CD14-positive monocyte (primary cell): Measurements from ENCODE around the gene NAE1. TPM values are rescaled to one million over a fixed set of nuclear protein-coding genes. Genes with fewer than 3 reads are reported as not detected.

Experiments used
- DNase-seq, 3 donors: peaks; one replicate each; pipeline ENCODE4 v3.0.0-alpha.2; 2011 to 2022
- H2AFZ ChIP-seq: 2 replicates; pipeline ENCODE4 v1.6.0; 2012; ENCODE audit warnings: mild to moderate bottlenecking, low read depth, low read length, inconsistent platforms; ENCODE audit not compliant: insufficient read depth, poor library complexity, severe bottlenecking
- H3K27ac ChIP-seq, 2 donors: 1 replicate in 1 of 2; 2 replicates in 1 of 2; pipeline ENCODE4 v1.5.1; 2012 to 2013; ENCODE audit warnings: low read length in 2 of 2, control low read depth in 1 of 2, inconsistent platforms in 1 of 2, low read depth in 1 of 2, mild to moderate bottlenecking in 1 of 2
- H3K27me3 ChIP-seq, 2 donors: one replicate each; pipeline versions ENCODE4 v1.6.0 to v1.6.1; 2011 to 2013; ENCODE audit warnings: low read length in 2 of 2; ENCODE audit not compliant: control insufficient read depth in 2 of 2, insufficient read depth in 2 of 2
- H3K36me3 ChIP-seq, 2 donors: replicated peaks in 1 of 2; 1 replicate in 1 of 2; 2 replicates in 1 of 2; pipeline versions ENCODE4 v1.5.1 to v1.6.1; 2012 to 2013; ENCODE audit warnings: low read length in 2 of 2, control low read depth in 1 of 2, inconsistent platforms in 1 of 2, mild to moderate bottlenecking in 1 of 2; ENCODE audit not compliant: insufficient read depth in 2 of 2, control insufficient read depth in 1 of 2
- H3K4me1 ChIP-seq, 2 donors: 1 replicate in 1 of 2; 2 replicates in 1 of 2; pipeline versions ENCODE4 v1.5.1 to v1.6.1; 2012 to 2013; ENCODE audit warnings: low read length in 2 of 2, control low read depth in 1 of 2, inconsistent platforms in 1 of 2, mild to moderate bottlenecking in 1 of 2, moderate library complexity in 1 of 2; ENCODE audit not compliant: insufficient read depth in 2 of 2, control insufficient read depth in 1 of 2
- H3K4me2 ChIP-seq: replicated peaks from 2 replicates; pipeline ENCODE3; 2012; ENCODE audit warnings: low read length, moderate library complexity, mild to moderate bottlenecking; ENCODE audit not compliant: poor library complexity, severe bottlenecking; ENCODE audit errors: extremely low read depth
- H3K4me3 ChIP-seq, 3 experiments: fragments of 200-600 bp in 1 of 3; sonication (generic) in 1 of 3; replicated peaks in 1 of 3; 1 replicate in 2 of 3; 2 replicates in 1 of 3; pipeline ENCODE4 v1.5.1; 2011 to 2013; ENCODE audit warnings: low read length in 3 of 3, mild to moderate bottlenecking in 3 of 3, control low read depth in 2 of 3, low read depth in 2 of 3, inconsistent platforms in 1 of 3, moderate library complexity in 1 of 3
- H3K79me2 ChIP-seq: 2 replicates; pipeline ENCODE4 v1.6.0; 2012; ENCODE audit warnings: mild to moderate bottlenecking, control low read depth, inconsistent platforms, low read length, moderate library complexity; ENCODE audit not compliant: insufficient read depth
- H3K9ac ChIP-seq: 2 replicates; pipeline ENCODE4 v1.6.0; 2017; ENCODE audit warnings: low read length, mild to moderate bottlenecking; ENCODE audit not compliant: insufficient read depth, poor library complexity, severe bottlenecking
- H3K9me3 ChIP-seq, 2 donors: replicated peaks in 1 of 2; 1 replicate in 1 of 2; 2 replicates in 1 of 2; pipeline versions ENCODE4 v1.5.1 to v1.6.1; 2012 to 2013; ENCODE audit warnings: low read length in 2 of 2, control low read depth in 1 of 2; ENCODE audit not compliant: control insufficient read depth in 1 of 2, insufficient read depth in 1 of 2
- H4K20me1 ChIP-seq: 2 replicates; pipeline ENCODE4 v1.6.0; 2012; ENCODE audit warnings: mild to moderate bottlenecking, low read length, control low read depth, moderate library complexity; ENCODE audit not compliant: insufficient read depth
- H3K27ac Mint-ChIP-seq, 7 donors: one replicate each; pipeline ENCODE4 v1.8.0; 2020; ENCODE audit warnings: mild to moderate bottlenecking in 7 of 7, mixed read lengths in 7 of 7, moderate library complexity in 6 of 7, inconsistent platforms in 2 of 7
- H3K27me3 Mint-ChIP-seq, 3 donors: one replicate each; pipeline ENCODE4 v1.8.0; 2021 to 2022; ENCODE audit warnings: low read depth in 3 of 3, mild to moderate bottlenecking in 3 of 3, mixed read lengths in 3 of 3, moderate library complexity in 3 of 3, inconsistent platforms in 1 of 3
- H3K36me3 Mint-ChIP-seq, 2 donors: one replicate each; pipeline ENCODE4 v1.8.0; 2020; ENCODE audit warnings: mixed read lengths in 2 of 2, inconsistent platforms in 1 of 2, mild to moderate bottlenecking in 1 of 2
- H3K4me1 Mint-ChIP-seq: one replicate; pipeline ENCODE4 v1.8.0; 2020; ENCODE audit warnings: mild to moderate bottlenecking, mixed read lengths
- H3K4me3 Mint-ChIP-seq, 2 donors: one replicate each; pipeline ENCODE4 v1.8.0; 2020; ENCODE audit warnings: mild to moderate bottlenecking in 2 of 2, mixed read lengths in 2 of 2, moderate library complexity in 1 of 2
- H3K9me3 Mint-ChIP-seq, 7 donors: one replicate each; pipeline ENCODE4 v1.8.0; 2020 to 2022; ENCODE audit warnings: mixed read lengths in 7 of 7, mild to moderate bottlenecking in 6 of 7, moderate library complexity in 6 of 7, inconsistent platforms in 2 of 7
- CTCF ChIP-seq: fragments of 200-600 bp; IDR thresholded peaks from one replicate; pipeline ENCODE4 v1.8.0; 2022; ENCODE audit warnings: antibody characterized with exemption, mild to moderate bottlenecking
- WGBS: methylation state at CpG from one replicate; pipeline ENCODE4 v1.1.5; 2013; ENCODE audit warnings: missing lambda C conversion rate; ENCODE audit not compliant: insufficient coverage; 5-methylcytosine and 5-hydroxymethylcytosine counted together
- intact Hi-C, 2 donors: fragments of 100-400 bp; cut with micrococcal nuclease; formaldehyde crosslinking; loops; one replicate each; pipeline versions ENCODE4 v1.15.0 to v1.15.1; 2023
- polyA plus RNA-seq, 3 donors: library from polyadenylated mRNA; depleted of rRNA in 1 of 3; unstranded in 2 of 3; stranded (reverse) in 1 of 3; fragments of 300-500 nt in 2 of 3; fragments of >200 nt in 1 of 3; fragmentation: Illumina TruSeq in 2 of 3; gene quantifications; 1 replicate in 2 of 3; 2 replicates in 1 of 3; pipeline ENCODE4 v1.2.3, GENCODE V29; 2012 to 2021

NAE1 gene
- polyA plus RNA-seq, 3 donors = 10.8 to 18.6 (median 16.8) TPM

- H3K9me3 ChIP-seq = no peaks in the 10 kb centered on the region
- H3K4me1 ChIP-seq = no peaks in the 10 kb centered on the region
- H3K4me3 ChIP-seq = no peak overlapping the region
- no peak for DNase-seq
- peaks cover 0 to 2% (median 0%) of the 10 kb centered on the region in 7 donors for H3K9me3 Mint-ChIP-seq
- H3K27ac Mint-ChIP-seq = no peak overlapping the region
- intact Hi-C loops = no loop called here
- H3K27ac ChIP-seq = no peak overlapping the region
- no CpG with 5 or more reads among the region's 2 CpGs for WGBS
- H3K9ac ChIP-seq = no peak overlapping the region
- no peaks in the 10 kb centered on the region for H3K79me2 ChIP-seq
- no peaks in the 10 kb centered on the region for H3K27me3 ChIP-seq
- no peaks in the 10 kb centered on the region for H3K36me3 ChIP-seq
- no peak for TF ChIP-seq CTCF
- H3K4me1 Mint-ChIP-seq = no peaks in the 10 kb centered on the region
- H2AFZ ChIP-seq = no peak overlapping the region
- no peak overlapping the region for H3K4me3 Mint-ChIP-seq
- H4K20me1 ChIP-seq = no peaks in the 10 kb centered on the region
- H3K36me3 Mint-ChIP-seq = no peaks in the 10 kb centered on the region
- no peak overlapping the region for H3K4me2 ChIP-seq
- H3K27me3 Mint-ChIP-seq = no peaks in the 10 kb centered on the region
Observed at GRCh38 chr16:66774981-66775380, 55.8 kb downstream of the NAE1 start.

GRCh38 chr16:66758086-66758485 is 72.7 kb downstream of the NAE1 start:
- Histone ChIP-seq H3K79me2 (no peaks in the 10 kb centered on the region), H3K27me3 (peaks cover 3 to 9% of the 10 kb centered on the region in 2 donors), H3K36me3 (no peaks in the 10 kb centered on the region), H3K4me2 (no peak overlapping the region), H3K4me3 (no peak overlapping the region), H3K4me1 (no peaks in the 10 kb centered on the region), H2AFZ (no peak overlapping the region), H4K20me1 (no peaks in the 10 kb centered on the region), H3K9me3 (no peaks in the 10 kb centered on the region), H3K9ac (no peak overlapping the region), H3K27ac (no peak overlapping the region)
- intact Hi-C loops = no loop called here
- Mint-ChIP-seq H3K4me3 (no peak overlapping the region), H3K9me3 (peaks cover 0 to 3% (median 0%) of the 10 kb centered on the region in 7 donors), H3K4me1 (no peaks in the 10 kb centered on the region), H3K36me3 (no peaks in the 10 kb centered on the region), H3K27me3 (peaks cover 3 to 21% (median 13%) of the 10 kb centered on the region in 3 donors), H3K27ac (no peak overlapping the region)
- no peak for DNase-seq
- no peak for TF ChIP-seq CTCF
